T1000 (cell line): Measurements from ENCODE around the gene TNS3.
A peak's percentile ranks its signal among the peaks of the same experiment; 100 is the strongest.

Source experiments
- DNase-seq: peaks from one replicate; lab custom pipeline; 2025; ENCODE audit warnings: mixed read lengths; lab: John Stamatoyannopoulos, UW

The TNS3 gene

DNA sequence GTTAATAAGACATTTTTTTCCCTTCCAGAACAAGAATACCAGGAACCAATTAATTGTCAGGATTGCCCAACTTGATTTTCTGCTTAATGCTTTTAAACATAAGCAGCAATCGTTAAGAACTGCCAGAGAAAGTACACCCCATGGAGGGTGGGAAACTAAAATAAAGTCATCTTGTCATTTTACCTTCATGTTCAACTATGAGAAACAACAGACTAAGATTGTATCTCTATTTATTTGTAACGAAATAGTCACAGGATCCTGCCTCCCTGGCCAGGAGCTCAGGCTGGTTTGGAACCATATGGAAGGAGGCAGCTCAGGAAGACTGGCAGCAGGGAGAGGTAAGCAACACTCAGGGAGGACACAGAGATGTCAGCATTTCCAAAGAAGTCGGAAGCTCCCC lies 129.6 kb downstream of the TNS3 start:
- no peak for DNase-seq

GRCh38 chr7:47451851-47452205 lies 130.1 kb downstream of the TNS3 start:
- no peak for DNase-seq

DNA sequence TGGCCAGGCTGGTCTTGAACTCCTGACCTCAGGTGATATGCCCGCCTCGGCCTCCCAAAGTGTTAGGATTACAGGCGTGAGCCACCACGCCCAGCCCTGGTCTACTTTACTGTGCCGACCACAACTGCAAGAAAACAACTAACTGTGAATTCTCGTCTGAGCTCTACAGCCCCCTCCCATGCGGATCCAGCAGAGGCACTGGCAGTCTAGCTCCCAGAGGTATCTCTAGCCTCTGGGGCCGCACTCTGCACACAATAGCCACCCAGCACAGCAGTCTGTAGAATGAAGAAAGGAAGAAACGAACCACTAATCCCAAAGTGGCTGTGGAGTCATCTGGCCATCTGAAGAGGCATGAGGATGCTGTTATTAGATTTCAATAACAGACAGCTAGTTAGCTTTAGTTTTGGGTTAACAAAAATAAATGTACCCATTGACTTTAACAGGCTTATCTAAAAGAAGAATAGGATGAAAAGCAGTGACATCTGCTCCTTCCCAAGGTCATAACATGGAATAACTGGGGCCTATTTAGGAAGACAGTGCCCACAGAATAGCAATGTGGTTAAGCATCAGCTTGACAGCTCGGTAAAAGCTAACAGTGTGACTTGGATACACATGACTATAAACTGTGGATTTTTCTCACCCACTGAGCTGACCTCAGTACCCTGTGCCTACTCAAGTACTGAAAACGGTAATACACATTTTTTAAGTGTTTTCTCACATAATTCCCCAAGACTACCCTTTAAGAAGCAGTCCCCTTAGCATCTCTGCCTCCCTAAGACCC lies 131.9 kb downstream of the TNS3 start:
- no peak for DNase-seq

GRCh38 chr7:47448971-47449370 lies 132.9 kb downstream of the TNS3 start:
- DNase-seq: no peak

DNA sequence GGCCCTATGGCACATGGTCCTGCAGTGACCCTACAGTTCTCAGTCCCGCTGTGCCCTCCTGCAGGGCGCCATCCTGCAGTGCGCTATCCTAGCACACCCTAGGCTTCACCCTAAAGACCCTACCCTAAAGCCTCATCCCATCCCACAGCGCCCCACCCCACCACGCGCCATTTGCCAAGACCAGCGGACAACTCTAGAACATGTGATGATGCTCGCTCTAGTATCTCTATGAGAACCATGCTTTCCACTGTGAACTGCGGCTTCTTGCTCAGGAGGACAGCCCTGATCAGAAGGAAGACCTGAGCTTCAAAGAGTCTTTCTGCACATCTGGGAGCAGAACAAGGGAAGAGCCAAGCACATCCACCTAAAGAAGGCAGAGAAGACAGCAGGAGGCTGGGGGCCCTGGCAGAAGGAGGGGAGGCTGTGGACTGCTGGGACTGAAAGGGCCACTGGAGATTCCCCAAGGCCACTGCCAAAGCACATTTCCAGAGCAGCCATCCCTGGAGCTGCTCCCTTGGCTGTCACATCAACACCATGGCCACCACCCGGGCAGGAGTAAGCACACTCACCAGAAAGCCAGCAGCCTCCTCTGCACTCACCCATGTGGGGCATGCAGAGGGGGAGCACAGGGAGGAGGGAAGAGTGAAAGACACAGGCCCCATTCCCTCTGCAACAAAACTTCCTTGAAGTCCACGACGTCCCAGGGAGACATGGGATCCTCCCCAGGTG lies 134.1 kb downstream of the TNS3 start:
- DNase-seq: no peak

DNA sequence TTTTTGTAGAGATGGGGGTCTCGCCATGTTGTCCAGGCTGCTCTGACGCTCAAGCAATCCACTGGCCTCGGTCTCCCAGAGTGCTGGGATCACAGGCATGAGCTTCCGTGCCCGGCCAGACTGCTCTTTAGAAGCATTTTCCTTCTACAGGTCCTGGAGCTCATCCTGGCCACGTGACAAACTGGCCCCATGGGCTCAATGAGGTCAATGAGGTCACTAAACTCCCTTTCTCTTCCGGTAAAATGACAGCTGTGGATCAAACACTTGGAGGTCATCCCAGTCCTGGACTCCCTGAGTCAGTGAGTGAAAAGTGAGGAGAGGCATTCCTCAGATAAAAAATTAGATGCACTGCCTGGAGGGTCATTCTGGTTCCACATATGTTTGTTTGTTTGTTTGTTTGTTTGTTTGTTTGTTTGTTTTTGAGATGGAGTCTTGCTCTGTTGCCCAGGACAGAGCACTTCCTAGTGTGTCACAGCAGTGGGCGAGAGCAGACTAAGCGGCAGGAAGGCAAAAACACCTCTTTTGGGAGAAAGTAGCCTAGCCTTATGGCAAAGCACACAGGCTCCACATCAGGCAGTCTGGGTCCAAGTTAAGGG lies 134.9 kb downstream of the TNS3 start:
- no peak for DNase-seq

GRCh38 chr7:47444376-47445098 lies 137.4 kb downstream of the TNS3 start:
- DNase-seq: no peak

DNA sequence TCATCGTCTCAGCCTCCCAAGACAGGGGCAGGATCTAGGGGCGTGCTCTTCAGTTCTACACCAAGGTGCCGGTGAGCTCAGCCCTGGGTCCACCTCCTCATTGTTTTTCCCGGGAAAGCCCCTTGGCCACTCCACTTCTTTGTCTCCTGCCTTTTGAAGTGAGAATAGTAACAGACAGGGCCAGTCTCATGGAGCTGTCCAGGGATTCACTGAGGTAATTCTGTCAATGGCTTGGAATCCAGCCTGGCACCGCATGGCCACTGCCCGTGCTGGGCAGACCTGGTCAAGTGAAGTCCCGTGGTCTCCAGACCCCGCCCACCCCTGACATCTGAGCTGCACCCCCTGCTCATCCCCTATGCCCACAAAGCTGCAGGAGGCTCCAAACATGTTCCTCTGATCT lies 138.9 kb downstream of the TNS3 start:
- DNase-seq: no peak

DNA sequence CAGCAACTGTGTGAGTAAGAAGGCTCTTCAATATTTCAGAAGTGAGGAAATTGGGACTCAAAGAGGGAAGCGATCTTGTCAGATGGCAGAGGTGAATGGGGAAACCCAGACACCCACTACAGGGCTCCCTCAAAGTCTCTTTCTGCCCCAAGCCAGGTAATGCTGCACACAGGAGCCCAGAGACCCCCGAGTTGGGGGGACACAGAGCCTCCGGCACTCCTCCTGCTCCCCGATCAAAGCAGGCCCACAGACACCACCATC lies 139.4 kb downstream of the TNS3 start:
- no peak for DNase-seq

- DNase-seq: no peak
Measured at GRCh38 chr7:47441796-47442604, 139.9 kb downstream of the TNS3 start.

DNA sequence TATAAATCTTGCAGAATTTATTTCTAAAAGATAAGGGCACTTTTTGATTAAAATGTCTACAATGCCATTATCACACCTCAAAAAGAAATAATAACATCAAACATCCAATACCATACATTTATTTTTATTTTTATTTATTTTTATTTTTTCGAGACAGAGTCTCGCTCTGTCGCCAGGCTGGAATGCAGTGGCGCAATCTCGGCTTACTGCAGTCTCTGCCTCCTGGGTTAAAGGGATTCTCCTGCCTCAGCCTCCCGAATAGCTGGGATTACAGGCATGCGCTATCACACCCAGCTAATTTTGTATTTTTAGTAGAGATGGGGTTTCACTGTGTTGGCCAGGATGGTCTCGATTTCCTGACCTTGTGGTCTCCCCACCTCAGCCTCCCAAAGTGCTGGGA lies 140.9 kb downstream of the TNS3 start:
- peak; percentile 13 for DNase-seq

DNA sequence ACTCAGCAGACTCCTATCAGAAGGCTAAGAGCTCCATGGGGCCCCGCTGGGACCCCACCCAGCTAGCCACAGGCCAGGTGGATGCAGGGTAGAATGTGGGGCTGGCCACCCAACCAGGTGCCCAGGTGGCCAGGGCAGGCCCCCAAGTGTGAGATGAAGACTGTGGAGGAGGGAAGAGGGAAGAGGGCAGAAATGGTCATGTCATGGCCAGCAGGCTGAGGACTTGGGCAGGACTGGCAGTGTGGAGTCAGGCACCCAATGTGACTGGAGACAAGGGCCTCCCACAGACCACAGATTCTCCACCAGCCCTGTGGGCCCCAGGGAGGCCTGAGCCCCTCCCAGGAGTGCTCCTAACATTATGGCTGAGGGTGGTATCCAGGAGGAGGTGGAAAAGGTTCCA lies 141.6 kb downstream of the TNS3 start:
- DNase-seq: no peak

DNA sequence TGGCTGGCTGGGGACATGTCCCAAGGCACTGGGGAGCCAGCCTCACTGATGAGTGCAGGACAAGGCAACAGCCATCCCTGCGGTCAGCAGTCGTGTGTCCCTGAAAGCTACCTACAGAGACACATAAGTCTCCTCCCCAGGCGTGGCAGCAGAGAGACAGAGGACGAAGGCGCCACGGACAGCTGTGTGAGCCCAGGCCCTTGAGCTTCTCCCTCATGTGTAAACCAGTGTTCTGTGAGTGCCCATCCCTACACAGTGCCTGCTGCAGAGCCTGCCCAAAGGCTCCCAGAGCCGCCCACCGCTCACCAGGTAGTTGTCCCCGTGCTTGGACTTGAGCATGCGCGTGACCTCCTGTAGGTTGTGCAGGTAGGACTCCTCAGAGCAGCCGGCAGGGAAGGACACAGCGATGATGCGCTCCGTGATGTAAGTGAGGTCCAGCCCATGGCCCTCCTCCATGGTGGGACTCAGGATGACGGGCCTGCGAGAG lies 142.7 kb downstream of the TNS3 start:
- DNase-seq: no peak

DNA sequence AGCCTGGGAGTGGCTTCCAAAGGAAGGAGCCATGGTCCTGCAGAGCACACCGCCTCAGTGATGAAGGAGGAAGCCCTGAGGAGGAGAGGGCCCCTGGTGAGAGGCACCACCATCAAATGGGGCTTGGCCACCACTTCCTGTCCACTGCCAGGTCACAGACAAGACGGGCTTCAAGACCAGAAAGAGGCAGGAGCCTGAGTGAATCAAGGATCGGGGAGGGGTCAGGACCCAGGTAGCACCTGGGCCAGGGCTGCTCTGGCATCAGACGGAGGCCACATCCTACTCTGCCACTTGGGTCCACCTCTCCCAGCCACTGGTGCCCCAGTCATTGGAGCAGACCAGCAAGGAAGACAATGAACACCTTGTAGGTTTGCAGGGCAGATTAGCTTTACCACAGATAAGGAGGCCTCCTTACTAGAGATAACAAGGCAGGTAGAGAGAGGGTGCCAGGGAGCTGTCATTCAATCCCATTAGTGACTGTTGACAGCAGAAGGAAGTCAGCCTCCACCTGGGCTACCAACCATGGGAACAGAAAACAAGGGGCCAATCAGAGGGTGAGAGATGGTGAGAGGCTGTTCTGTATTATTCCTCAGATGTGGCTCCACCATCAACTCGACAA lies 143.4 kb downstream of the TNS3 start:
- DNase-seq: no peak

DNA sequence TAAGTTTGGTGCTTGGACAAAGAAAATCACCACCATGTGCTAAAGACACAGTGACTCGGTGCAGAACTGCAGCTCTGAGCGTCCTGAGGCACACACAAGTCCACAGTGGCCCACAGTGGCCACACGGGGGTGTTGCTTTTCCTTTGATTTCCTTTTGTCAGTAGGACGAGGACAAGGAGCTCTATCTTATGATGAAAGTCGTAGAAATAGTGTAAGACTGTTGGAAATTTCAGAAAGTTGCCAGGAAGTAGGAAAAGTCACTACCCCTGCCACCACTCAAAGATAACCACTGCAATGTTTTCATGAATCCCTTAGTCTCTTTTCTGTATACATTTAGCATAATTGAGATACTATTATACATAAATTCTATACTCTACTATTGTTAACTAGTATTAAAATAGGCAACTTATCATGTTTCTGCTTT lies 146.0 kb downstream of the TNS3 start:
- peak; percentile 5 for DNase-seq

- DNase-seq: no peak
Measured at GRCh38 chr7:47433564-47433895, 148.4 kb downstream of the TNS3 start.

- no peak for DNase-seq
Measured at GRCh38 chr7:47432671-47433563, 149.0 kb downstream of the TNS3 start.

- DNase-seq: no peak
Measured at GRCh38 chr7:47430422-47430821, 151.5 kb downstream of the TNS3 start.

GRCh38 chr7:47428768-47429472 lies 153.0 kb downstream of the TNS3 start:
- no peak for DNase-seq
